Large intestine (tissue), 3 donors: ENCODE data around the gene RGR. TPM values are rescaled to one million over a fixed set of nuclear protein-coding genes. Genes with fewer than 3 reads are reported as not detected.
A peak's percentile ranks its signal among the peaks of the same experiment; 100 is the strongest.

Experiments used
- DNase-seq, 2 donors: peaks; one replicate each; pipeline versions ENCODE4 v3.0.0 to v3.0.0-alpha.2; 2013
- H3K27ac ChIP-seq: one replicate; pipeline ENCODE4 v1.5.1; 2013; ENCODE audit warnings: low read length
- H3K27me3 ChIP-seq: 2 replicates; pipeline ENCODE4 v1.6.1; 2013; ENCODE audit warnings: low read length; ENCODE audit not compliant: control insufficient read depth, insufficient read depth
- H3K36me3 ChIP-seq: 2 replicates; pipeline ENCODE4 v1.6.1; 2013; ENCODE audit warnings: low read length; ENCODE audit not compliant: control insufficient read depth, insufficient read depth
- H3K4me1 ChIP-seq: one replicate; pipeline ENCODE4 v1.6.1; 2013; ENCODE audit warnings: low read length; ENCODE audit not compliant: control insufficient read depth, insufficient read depth
- H3K4me3 ChIP-seq: one replicate; pipeline ENCODE4 v1.5.1; 2013; ENCODE audit warnings: low read length
- H3K9me3 ChIP-seq: one replicate; pipeline ENCODE4 v1.6.1; 2013; ENCODE audit warnings: mild to moderate bottlenecking, low read depth, low read length, moderate library complexity; ENCODE audit not compliant: control insufficient read depth
- WGBS: methylation state at CpG from one replicate; pipeline ENCODE4 v1.1.5; 2013; ENCODE audit warnings: low lambda C conversion rate; ENCODE audit not compliant: insufficient coverage; 5-methylcytosine and 5-hydroxymethylcytosine counted together
- polyA plus RNA-seq: library from polyadenylated mRNA; unstranded; fragments of 120-200 nt; gene quantifications from one replicate; pipeline ENCODE4 v1.2.1, GENCODE V29; 2013

RGR gene
- polyA plus RNA-seq, 1 donor = 0.27 TPM

- H3K4me3 ChIP-seq = no peak overlapping the region
- no CpG with 5 or more reads among the region's 4 CpGs for WGBS
- H3K4me1 ChIP-seq = peaks cover 30% of the 10 kb centered on the region
- H3K36me3 ChIP-seq = no peaks in the 10 kb centered on the region
- no peak for DNase-seq
- H3K27ac ChIP-seq = no peak overlapping the region
- no peaks in the 10 kb centered on the region for H3K9me3 ChIP-seq
- no peaks in the 10 kb centered on the region for H3K27me3 ChIP-seq
Measured at GRCh38 chr10:84204610-84205009, 40.2 kb upstream of the RGR start.

GRCh38 chr10:84205049-84205852 lies 39.6 kb upstream of the RGR start:
- Histone ChIP-seq H3K27ac (no peak overlapping the region), H3K36me3 (no peaks in the 10 kb centered on the region), H3K4me3 (no peak overlapping the region), H3K4me1 (peaks cover 29% of the 10 kb centered on the region), H3K27me3 (no peaks in the 10 kb centered on the region), H3K9me3 (no peaks in the 10 kb centered on the region)
- DNase-seq = peak; percentile 39 to 44
- WGBS = no CpG with 5 or more reads among the region's 8 CpGs

GRCh38 chr10:84205853-84206525 lies 38.9 kb upstream of the RGR start:
- peaks cover 23% of the 10 kb centered on the region for H3K4me1 ChIP-seq
- no peak overlapping the region for H3K4me3 ChIP-seq
- no peaks in the 10 kb centered on the region for H3K27me3 ChIP-seq
- no peaks in the 10 kb centered on the region for H3K36me3 ChIP-seq
- peak; percentile 31 to 55 for DNase-seq
- no peak overlapping the region for H3K27ac ChIP-seq
- no CpG with 5 or more reads among the region's 6 CpGs for WGBS
- no peaks in the 10 kb centered on the region for H3K9me3 ChIP-seq

- no CpG with 5 or more reads among the region's 10 CpGs for WGBS
- Histone ChIP-seq H3K36me3 (no peaks in the 10 kb centered on the region), H3K4me1 (peaks cover 7% of the 10 kb centered on the region), H3K27me3 (no peaks in the 10 kb centered on the region), H3K4me3 (no peak overlapping the region), H3K9me3 (no peaks in the 10 kb centered on the region), H3K27ac (no peak overlapping the region)
- DNase-seq = no peak
Measured at GRCh38 chr10:84208023-84208422, 36.8 kb upstream of the RGR start.

- no CpG with 5 or more reads among the region's 2 CpGs for WGBS
- DNase-seq = no peak
- H3K4me1 ChIP-seq = peaks cover 1% of the 10 kb centered on the region
- H3K9me3 ChIP-seq = peaks cover 2% of the 10 kb centered on the region
- no peak overlapping the region for H3K27ac ChIP-seq
- H3K27me3 ChIP-seq = no peaks in the 10 kb centered on the region
- H3K36me3 ChIP-seq = no peaks in the 10 kb centered on the region
- no peak overlapping the region for H3K4me3 ChIP-seq
Measured at GRCh38 chr10:84211566-84211965, 33.3 kb upstream of the RGR start.

- WGBS = 100% methylated on average over 1 of the region's 5 CpGs
- Histone ChIP-seq H3K36me3 (no peaks in the 10 kb centered on the region), H3K27me3 (no peaks in the 10 kb centered on the region), H3K4me1 (no peaks in the 10 kb centered on the region), H3K27ac (no peak overlapping the region), H3K4me3 (no peak overlapping the region), H3K9me3 (peaks cover 2% of the 10 kb centered on the region)
- DNase-seq = no peak
Measured at GRCh38 chr10:84212014-84212413, 32.8 kb upstream of the RGR start.

GRCh38 chr10:84213076-84213475 lies 31.8 kb upstream of the RGR start:
- no peak overlapping the region for H3K4me3 ChIP-seq
- peaks cover 2% of the 10 kb centered on the region for H3K9me3 ChIP-seq
- DNase-seq = no peak
- no peak overlapping the region for H3K27ac ChIP-seq
- H3K27me3 ChIP-seq = no peaks in the 10 kb centered on the region
- no CpG with 5 or more reads among the region's 11 CpGs for WGBS
- no peaks in the 10 kb centered on the region for H3K4me1 ChIP-seq
- no peaks in the 10 kb centered on the region for H3K36me3 ChIP-seq

GRCh38 chr10:84214046-84214572 lies 30.7 kb upstream of the RGR start:
- peaks cover 2% of the 10 kb centered on the region for H3K9me3 ChIP-seq
- no CpG with 5 or more reads among the region's 25 CpGs for WGBS
- no peaks in the 10 kb centered on the region for H3K36me3 ChIP-seq
- no peak overlapping the region for H3K4me3 ChIP-seq
- no peak for DNase-seq
- no peaks in the 10 kb centered on the region for H3K4me1 ChIP-seq
- H3K27ac ChIP-seq = no peak overlapping the region
- H3K27me3 ChIP-seq = no peaks in the 10 kb centered on the region

GRCh38 chr10:84214612-84215235 lies 30.1 kb upstream of the RGR start:
- no peak for DNase-seq

GRCh38 chr10:84216834-84217233 lies 28.0 kb upstream of the RGR start:
- H3K4me3 ChIP-seq = no peak overlapping the region
- H3K27me3 ChIP-seq = peaks cover 2% of the 10 kb centered on the region
- no peaks in the 10 kb centered on the region for H3K36me3 ChIP-seq
- no peaks in the 10 kb centered on the region for H3K4me1 ChIP-seq
- H3K27ac ChIP-seq = no peak overlapping the region
- no peak for DNase-seq
- no CpG with 5 or more reads among the region's 9 CpGs for WGBS
- H3K9me3 ChIP-seq = peaks cover 2% of the 10 kb centered on the region

More at GRCh38 chr10:84214612-84215235, 30.1 kb upstream of the RGR start:
- H3K4me3 ChIP-seq = no peak overlapping the region
- H3K4me1 ChIP-seq = no peaks in the 10 kb centered on the region
- H3K27me3 ChIP-seq = no peaks in the 10 kb centered on the region
- WGBS = 100% methylated on average over 1 of the region's 12 CpGs
- H3K9me3 ChIP-seq = peaks cover 2% of the 10 kb centered on the region
- no peak overlapping the region for H3K27ac ChIP-seq
- H3K36me3 ChIP-seq = no peaks in the 10 kb centered on the region
